Measurements from ENCODE around the gene CX3CL1.
"Not testable (repeated sequence)": the region's sequence is repeated elsewhere in the genome, so short reads cannot be mapped to it uniquely, and the experiment has no call there.

CX3CL1 gene

GRCh38 chr16:57383276-57384247 lies 11.3 kb downstream of the CX3CL1 start:
- DNase-seq, result no peak

- DNase-seq, result no peak
Observed at GRCh38 chr16:57384248-57385070, 12.2 kb downstream of the CX3CL1 start.

- DNase-seq, result no peak
Observed at GRCh38 chr16:57385083-57385482, 12.8 kb downstream of the CX3CL1 start.

- DNase-seq, result no peak
Observed at GRCh38 chr16:57386381-57386951, 14.2 kb downstream of the CX3CL1 start.

GRCh38 chr16:57387598-57388354 lies 15.5 kb downstream of the CX3CL1 start:
- no peak for DNase-seq

- DNase-seq, result no peak
Observed at GRCh38 chr16:57388359-57389086, 16.2 kb downstream of the CX3CL1 start.

GRCh38 chr16:57389087-57389468 lies 16.8 kb downstream of the CX3CL1 start:
- DNase-seq, result no peak

GRCh38 chr16:57390636-57391295 lies 18.5 kb downstream of the CX3CL1 start:
- no peak for DNase-seq

GRCh38 chr16:57391300-57391699 lies 19.0 kb downstream of the CX3CL1 start:
- DNase-seq, result no peak

- DNase-seq, result no peak
Observed at GRCh38 chr16:57391708-57392107, 19.4 kb downstream of the CX3CL1 start.

GRCh38 chr16:57392694-57393093 lies 20.4 kb downstream of the CX3CL1 start:
- no peak for DNase-seq

GRCh38 chr16:57394444-57394843 lies 22.2 kb downstream of the CX3CL1 start:
- DNase-seq, result no peak

- DNase-seq, result no peak
Observed at GRCh38 chr16:57395026-57395425, 22.7 kb downstream of the CX3CL1 start.

- DNase-seq, result no peak
Observed at GRCh38 chr16:57396786-57397185, 24.5 kb downstream of the CX3CL1 start.

GRCh38 chr16:57397493-57397892 lies 25.2 kb downstream of the CX3CL1 start:
- DNase-seq, result not testable (repeated sequence)

- no peak for DNase-seq
Observed at GRCh38 chr16:57401943-57402640, 29.8 kb downstream of the CX3CL1 start.

- DNase-seq, result no peak
Observed at GRCh38 chr16:57403965-57404817, 31.9 kb downstream of the CX3CL1 start, which contains the start of gene CCL17. Gene CCL17 (plus strand): TSS chr16:57404767. CDS start chr16:57413933, 9,166 bp downstream.

GRCh38 chr16:57405097-57405496 lies 32.8 kb downstream of the CX3CL1 start:
- DNase-seq, result no peak

GRCh38 chr16:57406881-57407280 lies 34.6 kb downstream of the CX3CL1 start:
- DNase-seq, result no peak
